RKO (cell line): ENCODE results near the gene LGALS1.

Experiments
- DNase-seq: peaks from one replicate; pipeline ENCODE4 v3.0.0-alpha.2; 2016; ENCODE audit warnings: low spot score

Gene LGALS1

GRCh38 chr22:37662039-37662438, 13.4 kb upstream of the LGALS1 start:
- no peak for DNase-seq

GRCh38 chr22:37663521-37664140, 11.8 kb upstream of the LGALS1 start:
- no peak for DNase-seq

GRCh38 chr22:37664249-37665101, 11.0 kb upstream of the LGALS1 start:
- DNase-seq: no peak

- no peak for DNase-seq
These were observed 9.9 kb upstream of the LGALS1 start for GRCh38 chr22:37665487-37665886.

- DNase-seq: no peak
These were observed 5.8 kb upstream of the LGALS1 start for GRCh38 chr22:37669586-37669985.

GRCh38 chr22:37672206-37672919, 3.1 kb upstream of the LGALS1 start:
- no peak for DNase-seq

- no peak for DNase-seq
These were observed 2.4 kb upstream of the LGALS1 start for GRCh38 chr22:37672920-37673455.

GRCh38 chr22:37674248-37674647, 1.2 kb upstream of the LGALS1 start:
- DNase-seq: no peak

- peak; percentile 54 for DNase-seq
These were observed 697 bp downstream of the LGALS1 start for GRCh38 chr22:37675930-37676735.

- DNase-seq: peak; percentile 97
These were observed 1.5 kb downstream of the LGALS1 start for GRCh38 chr22:37676736-37677492.

- DNase-seq: no peak
These were observed 2.1 kb downstream of the LGALS1 start for GRCh38 chr22:37677493-37677974.

GRCh38 chr22:37678372-37678771, 2.9 kb downstream of the LGALS1 start:
- no peak for DNase-seq

GRCh38 chr22:37679670-37680069, 4.2 kb downstream of the LGALS1 start:
- DNase-seq: no peak

GRCh38 chr22:37680191-37680851, 4.9 kb downstream of the LGALS1 start:
- no peak for DNase-seq

GRCh38 chr22:37681001-37681424, 5.6 kb downstream of the LGALS1 start:
- no peak for DNase-seq

GRCh38 chr22:37681556-37682049, 6.2 kb downstream of the LGALS1 start:
- peak; percentile 87 for DNase-seq

GRCh38 chr22:37684803-37685615, 9.6 kb downstream of the LGALS1 start:
- DNase-seq: no peak

GRCh38 chr22:37686002-37686982, 10.9 kb downstream of the LGALS1 start, which contains the start of gene NOL12:
Gene NOL12 (plus strand): TSS chr22:37686343. CDS start chr22:37686393, 50 bp downstream.
- DNase-seq: peak; percentile 94
